Activated T-cell treated with anti-CD3 and anti-CD28 coated beads for 24 hours (primary cell): ENCODE measurements around the gene ARHGAP10.

Source experiments
- DNase-seq: peaks from one replicate; pipeline ENCODE4 v3.0.0-alpha.2; 2020; ENCODE audit warnings: low read depth

The ARHGAP10 gene

DNA sequence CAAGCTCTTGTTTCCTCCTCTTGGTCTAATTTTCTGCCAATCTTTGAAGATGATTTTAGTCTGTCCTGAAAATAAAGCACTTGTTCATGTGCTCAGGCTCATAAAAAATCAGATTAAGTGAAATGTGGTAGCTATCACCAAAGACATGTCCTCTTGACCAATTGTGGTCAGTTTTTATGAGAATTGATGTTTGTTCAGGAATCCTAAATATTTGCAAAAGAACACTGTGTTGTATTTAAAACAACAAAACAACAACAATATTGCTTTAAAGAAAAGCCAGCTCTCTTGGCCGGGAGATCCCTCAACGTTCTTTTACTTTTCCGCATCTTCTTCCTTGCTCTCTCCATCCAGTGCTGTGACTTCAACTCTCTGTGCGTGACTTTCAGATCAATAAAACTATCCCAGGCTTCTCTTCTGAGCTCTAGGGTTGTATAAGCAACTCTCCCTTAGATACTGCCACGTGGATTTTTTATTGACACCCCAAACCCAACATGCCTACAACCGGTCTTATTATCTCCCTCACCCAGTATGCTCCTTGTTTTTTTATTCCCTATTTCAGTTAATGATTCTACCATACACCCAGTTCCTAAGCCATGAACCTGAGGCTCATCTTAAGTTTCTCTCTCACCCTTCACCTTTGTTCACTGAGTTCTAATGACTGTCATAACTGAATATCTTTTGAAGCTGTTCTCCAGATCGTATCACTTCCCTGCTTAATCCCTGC, 309.9 kb downstream of the ARHGAP10 start:
- DNase-seq: no peak

DNA sequence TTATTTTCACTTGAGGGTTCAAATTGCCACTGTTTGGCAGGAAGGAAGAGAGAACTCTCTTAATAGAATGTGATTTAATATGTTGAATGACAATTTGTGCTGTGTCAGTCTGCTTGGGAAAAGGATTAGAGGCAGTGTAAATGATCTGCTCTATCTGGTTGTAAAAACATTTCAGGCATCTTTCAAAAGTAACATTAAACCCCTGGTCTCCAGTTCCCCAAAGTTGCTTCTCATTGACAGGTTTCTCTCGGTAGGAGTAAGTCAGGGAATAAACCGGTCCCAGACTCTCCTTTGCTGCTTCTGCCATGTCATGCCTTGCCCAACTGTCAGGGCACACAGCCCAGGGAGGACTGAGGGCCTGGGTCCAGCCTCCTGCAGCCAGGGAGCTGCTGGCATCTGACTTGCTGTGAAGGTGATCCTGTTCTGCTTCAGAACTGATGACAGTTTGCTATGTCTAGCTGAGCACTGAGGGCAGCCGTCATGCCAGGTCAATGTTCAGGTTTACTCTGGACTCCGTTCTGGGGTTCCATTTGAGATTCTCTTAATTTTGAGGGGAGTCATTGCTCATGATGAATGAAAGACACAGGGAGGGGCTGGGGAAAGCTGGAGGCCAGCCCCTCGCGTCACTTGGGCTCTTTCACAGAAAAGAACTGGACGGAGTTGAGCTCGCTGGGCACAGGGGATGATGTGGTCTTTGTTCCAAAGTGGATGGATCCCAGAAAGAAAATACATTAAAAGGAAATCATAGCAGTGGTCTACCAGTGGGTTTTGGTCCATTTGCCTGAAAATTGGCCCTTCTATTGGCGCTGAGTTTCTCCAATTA, 312.4 kb downstream of the ARHGAP10 start:
- no peak for DNase-seq

DNA sequence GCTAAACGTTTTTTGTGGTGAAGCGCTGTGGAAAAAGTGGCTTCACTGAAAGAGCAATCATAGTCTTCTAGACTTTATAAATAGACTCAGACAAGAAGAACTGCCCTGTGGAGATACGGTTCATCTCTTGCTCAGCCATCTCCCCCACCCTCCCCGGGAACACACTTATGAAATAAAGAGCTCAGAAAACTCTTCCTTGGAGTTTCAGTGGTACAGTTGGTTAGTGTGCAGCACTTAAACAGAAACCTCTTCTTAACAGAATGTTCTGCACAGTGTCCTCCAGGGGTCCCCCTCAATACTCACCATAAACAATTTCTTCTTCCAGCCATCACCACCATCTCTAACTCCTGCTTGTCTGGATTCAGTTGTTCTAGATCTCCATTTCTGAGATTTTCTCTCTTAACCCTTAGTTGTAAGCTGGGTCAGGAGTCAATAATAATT, 313.0 kb downstream of the ARHGAP10 start:
- no peak for DNase-seq

DNA sequence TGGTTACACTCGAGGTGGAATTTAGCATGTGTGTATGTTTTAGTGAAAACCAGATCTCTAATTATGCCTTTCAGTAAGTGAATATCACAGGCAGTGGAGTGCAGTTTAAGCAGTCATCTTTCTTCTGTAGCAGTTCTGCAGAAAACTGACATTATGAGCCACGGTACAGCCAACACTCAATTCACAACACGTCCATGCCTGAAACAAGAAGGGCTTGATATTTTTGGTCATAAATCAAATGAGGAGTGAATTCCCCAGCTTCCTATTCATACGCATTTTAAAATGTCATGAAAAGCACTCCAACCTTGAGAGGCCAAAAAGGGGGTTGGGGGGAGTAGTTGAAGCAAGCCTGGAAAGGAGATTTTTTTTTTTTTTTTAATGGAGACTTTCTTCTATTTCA, 316.7 kb downstream of the ARHGAP10 start:
- no peak for DNase-seq

DNA sequence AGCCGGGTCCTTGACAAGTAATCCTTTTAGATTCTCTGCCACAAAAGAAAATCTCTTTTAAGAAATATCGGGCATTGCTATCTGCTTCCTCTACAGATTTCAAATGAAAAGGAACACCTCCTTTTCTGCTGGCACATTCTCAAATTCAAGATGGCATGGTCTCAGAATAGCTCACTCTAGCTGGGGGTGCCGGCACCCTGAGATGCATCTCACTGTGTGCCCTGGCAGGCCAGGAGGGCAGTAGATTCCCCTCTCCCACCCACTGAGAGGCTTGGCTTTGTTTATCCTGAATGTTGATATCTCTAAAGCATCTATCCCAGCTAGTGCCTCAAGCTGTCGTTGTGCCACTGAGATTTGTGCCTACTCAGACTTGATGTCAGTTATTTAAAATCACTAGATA, 319.5 kb downstream of the ARHGAP10 start:
- DNase-seq: no peak

DNA sequence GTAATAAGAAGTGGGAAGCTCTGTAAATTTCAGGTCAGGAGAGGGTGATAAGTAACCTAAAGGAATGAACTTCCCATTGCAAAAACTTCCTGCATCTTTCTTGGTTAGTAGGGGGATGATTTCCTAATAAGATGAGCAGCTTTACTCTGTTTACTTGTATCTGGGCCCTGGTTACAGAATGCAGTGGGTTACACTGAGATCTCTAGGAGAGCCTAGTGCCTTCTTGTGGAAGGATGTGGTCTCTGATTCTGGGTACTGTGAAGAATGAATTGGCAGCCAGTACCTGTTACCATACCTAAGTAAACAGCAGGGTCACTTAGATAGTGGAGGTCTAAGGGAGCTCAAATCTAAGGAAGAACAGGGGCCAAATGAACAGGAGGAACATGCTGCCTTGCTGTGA, 320.6 kb downstream of the ARHGAP10 start:
- DNase-seq: no peak

DNA sequence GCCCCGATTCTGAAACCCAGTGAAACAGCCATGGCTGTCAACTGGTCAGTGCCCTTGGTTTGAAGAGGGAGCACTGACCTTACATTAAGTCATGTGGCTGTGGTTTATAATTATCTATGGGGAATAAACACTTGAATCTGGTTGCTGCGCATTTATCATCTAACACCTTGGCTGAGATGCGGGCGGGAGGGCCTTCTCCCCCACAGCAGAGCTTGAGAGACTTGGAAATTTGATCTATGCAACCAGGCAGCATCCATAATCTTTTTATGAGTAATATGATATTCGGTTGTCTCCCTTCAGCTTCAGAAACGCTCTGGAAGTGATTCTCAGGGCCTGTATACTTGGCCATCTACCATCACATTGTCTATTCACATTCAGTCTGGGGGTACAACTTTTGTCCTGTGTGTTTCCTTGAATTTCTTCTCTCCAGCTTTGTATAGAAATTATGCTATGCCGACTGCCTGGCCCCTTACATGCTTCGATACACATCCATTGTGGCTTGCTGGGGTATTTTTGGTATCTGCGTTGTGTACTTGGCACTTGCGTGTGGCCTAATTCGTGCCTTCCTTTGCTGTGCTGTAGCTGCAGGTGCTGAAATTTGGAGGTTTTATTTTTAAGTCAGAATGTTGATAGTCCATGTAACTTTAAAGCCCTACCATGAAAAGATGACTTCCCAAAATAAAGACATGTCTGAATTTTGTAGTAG, 321.6 kb downstream of the ARHGAP10 start:
- no peak for DNase-seq

DNA sequence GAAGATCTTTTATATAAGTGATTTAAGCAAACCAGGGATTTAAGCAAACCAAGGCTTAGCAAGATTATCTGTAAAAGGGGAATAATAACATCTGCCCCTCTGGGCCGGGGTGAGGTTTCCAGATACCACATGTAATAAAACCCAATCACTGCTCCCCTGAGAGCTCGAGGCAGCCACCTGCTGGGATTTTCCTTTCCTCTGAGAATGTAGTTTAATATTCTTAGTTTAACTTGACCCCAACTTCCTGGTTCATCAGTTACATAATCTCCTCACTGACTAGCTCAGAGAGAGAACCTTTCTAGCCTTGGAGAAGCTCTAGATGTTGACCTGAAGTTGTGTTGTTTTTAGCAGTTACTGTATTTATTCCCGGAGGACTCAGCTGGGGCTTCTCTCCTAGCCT, 322.4 kb downstream of the ARHGAP10 start:
- DNase-seq: no peak

DNA sequence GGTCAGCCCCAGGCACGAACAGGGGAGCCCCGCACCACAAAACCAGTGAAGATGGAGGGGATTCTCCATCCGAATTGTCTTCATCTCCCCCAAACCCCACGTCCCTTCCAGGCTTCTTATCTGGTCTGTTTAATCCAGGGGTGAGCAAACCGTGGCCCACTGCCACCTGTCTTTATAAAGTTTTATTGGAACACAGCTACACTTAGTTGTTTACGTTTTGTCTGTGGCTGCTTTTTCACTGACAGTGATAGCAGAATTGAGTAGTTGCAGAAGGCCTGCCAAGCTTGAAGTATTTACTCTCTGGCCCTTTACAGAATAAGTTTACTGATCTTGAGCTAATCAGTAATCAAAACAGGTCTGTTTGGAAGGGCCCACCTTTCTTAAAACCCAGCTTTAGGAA, 324.0 kb downstream of the ARHGAP10 start:
- DNase-seq: no peak

DNA sequence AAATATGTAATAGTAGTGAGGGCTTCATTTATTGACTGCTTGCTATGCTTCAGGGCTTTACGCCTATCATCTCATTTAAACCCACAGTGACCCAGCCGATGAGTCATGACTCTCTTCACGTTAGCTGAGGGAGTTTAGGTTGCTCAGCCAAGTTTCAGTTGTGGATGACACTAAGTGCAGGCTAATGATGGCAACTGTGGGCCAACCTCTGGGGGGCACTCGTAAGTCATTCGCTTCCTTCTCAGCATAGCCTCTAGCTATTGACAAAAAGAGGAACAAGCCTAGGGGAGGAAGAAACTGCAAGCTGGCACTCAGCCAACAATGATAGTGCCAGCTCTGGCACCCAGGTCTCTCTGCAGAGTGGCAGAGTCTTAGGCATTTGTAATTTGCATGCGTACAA, 325.0 kb downstream of the ARHGAP10 start:
- DNase-seq: peak; percentile 53

DNA sequence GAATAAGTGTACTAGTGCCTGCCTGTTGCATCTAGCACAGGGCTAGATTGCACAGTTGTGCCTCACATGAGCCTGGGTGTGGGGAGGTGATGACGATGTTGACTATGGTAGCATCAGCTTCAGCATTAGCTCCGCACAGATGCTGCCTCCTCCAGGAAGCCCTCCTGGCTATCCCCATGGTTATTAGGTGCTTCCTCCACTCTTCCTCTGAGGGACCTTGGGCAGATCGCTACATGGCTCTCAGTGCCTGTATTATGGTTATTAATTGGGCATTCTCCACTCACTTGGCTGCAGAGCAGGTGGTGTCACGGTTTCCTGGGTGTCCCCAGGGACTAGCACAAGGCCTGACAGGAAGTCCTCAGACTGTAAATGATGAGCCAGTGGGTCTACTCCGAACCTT, 325.6 kb downstream of the ARHGAP10 start:
- no peak for DNase-seq

DNA sequence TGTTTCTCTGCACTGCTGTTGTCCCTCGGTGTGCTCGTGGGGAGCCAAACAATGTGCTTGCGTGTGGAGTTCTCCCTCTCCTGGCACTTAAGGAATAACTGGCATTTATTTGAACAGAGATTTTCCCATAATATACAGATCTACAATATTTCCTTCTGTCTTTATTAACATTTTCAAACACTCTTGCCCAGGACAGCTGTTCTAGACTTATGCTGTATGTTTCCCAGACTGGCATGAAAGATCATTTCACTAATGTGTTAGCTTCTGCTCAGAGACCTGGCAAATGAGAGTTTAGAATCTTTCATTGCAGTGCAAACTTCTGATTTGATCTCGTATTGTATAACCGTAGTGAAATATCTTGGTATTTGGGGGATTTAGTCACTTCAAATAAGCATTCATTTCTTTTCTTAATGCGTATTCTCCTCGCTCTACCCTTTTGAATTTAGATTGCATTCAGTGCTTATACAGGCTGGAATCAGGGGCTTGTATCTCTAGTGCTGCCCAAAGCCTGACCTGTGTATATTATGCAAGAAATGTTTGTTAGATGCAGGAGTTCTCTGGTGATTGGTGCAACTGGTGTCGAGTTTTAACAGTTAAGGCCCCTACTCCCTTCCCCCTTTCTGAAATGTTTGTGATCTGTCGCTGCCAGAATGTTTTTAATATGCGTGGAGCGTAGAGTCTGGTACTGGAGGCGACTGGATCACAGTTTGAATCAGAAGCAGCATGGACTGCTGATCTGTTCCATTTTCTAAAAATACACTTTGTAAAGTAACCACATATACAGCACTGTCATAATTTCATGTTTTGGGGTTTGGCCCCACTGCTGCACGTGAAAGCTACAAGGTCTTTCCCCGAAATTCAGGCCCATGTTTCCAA, 326.3 kb downstream of the ARHGAP10 start:
- DNase-seq: no peak

DNA sequence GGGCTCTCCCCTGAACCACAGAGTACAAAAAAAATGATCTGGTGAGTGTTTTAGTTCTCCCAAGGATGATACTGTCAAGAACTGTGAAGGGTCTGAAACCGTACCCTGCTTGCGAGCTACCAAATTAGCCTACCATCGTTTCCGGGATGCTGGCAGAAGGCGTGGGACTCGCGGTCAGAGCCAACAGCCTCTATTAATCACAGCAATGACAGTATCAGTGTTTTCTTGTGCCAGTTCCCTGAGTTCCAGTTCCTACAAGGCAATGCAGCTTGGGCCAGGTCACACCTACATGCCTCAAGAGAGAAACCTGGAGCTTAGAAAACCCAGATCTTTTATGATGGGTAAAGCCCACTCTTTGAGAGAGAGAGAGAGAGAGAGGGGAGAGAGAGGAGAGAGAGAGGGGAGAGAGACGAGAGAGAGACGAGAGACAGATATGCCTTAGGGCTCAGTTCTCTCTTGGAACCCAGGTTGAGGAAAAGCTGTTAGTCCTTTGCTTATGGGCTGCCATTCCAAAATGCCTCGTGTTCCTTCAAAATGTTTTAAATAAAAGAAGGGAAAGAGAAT, 327.8 kb downstream of the ARHGAP10 start:
- no peak for DNase-seq

DNA sequence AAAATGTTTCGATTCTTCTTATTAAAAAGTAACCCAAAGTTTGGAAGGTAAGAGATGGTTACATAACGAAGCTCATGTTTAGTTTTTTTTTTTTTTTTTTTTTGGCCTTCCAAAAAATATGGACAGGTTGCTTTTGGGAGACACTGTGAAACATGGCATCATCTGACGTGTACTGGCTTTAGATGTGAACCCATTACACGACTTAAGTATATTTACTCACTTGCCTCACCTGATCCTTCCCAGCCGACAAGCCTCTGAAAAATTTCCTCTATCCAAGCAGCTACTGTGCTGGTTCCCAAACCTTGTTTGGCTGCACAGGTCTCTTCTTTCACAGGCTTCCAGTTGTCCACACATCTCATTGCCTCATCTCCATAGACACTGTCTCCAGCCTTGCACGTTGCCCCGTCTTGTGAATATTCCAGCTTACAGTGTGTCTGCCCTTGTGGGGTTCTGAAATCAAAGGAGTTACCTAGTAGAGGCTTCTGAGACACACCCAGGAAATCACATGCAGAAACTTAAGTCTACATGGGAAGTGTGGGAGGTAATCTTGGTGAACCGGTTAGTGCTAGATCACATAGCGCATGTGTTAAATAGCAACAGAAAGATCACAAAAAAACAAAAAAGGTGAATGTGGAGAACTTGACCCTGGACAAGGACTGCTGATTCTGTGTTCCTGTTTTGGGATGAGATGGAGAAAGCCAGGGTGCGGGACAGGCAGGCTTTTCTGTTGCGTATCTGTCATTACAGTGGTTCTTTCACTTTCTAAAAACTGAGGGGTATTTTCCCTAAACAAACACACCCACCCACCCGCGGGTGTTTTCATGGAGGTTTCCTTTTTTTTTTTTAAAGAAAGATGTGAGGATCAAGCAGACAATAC, 328.6 kb downstream of the ARHGAP10 start:
- DNase-seq: peak; percentile 5

DNA sequence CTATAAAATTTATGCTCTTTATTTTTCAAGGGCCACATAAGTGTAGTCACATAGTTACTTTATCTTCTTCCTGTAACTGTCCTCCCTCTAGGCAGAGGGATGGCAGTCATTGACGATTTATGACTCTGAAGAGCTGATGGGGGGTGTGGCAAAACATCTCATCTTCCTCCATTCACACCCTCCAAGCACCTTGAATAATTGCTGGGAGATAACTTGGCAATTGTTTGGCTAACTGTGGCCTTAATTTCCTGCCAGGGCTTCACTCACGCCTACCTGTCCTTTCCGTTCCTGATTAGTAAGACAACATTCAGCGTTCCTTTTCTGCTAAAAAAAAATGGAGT, 329.2 kb downstream of the ARHGAP10 start:
- DNase-seq: no peak

DNA sequence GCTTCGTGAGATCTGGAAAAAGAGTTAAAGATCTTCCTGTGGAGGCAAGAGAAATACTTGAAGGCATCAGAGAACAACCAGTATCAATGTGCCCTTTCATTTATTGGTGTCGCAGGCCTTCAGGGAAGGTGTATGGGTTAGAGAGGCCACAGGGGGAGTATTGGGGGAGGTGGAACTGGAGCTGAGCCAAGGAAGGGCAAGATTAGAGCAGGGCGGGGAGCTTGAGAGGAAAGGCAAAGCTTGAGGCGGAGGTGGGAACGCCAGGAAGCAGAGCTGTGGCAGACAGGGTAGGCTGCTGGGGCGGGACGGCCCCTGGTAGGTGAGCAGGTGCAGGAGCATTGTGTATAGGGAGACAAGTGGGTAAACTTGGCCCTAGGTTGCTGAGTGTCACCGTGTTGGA, 329.9 kb downstream of the ARHGAP10 start:
- no peak for DNase-seq

DNA sequence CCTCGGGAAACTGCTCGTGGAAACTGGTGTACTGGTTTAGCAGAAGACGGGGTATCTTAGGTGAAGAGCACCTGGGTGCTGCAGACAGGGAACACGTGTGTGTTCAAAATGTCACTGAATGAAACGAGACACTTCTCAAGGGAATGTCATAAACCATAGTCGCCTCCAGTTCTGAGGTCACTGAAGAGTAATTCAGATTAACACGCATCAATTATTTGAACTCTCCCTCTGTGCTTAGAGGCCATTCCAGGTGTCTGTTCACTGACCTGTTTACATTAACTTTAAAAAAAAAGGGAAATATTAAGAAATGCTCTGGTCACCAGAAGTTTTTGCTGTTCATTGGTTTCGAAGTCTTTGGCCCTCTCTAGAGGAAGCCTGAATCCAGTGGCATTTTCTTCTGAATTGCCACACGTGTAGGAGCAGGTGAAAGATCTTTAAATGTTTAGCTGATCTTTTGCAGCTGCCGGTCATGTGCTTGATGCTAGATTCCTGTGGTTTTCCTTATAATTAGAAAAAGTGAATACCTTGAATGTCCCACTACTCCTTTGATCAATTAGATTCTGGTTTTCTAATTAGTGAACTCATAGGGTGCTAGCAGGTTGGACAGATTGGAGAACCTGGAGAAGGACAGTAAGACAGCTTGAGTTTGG, 330.5 kb downstream of the ARHGAP10 start:
- no peak for DNase-seq

DNA sequence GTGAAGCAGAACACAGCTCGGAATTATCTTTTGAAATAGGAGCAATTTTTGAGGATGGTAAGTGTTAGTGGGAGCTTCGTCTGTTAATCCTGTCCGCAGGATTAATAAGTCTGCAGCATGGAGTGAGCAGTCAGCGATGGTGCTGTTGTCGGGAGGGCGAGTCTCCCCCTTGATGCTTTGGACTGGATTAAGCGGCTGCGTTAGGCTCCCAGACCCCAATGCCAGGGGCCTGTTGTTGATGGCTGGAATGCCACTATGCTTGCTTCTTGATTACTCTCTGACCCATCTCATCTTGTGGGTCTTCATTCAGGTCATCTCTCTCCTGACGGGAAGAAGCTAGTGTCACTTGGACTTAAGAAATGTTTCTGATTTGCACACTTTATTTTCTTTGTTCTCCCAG, 332.6 kb downstream of the ARHGAP10 start:
- no peak for DNase-seq

DNA sequence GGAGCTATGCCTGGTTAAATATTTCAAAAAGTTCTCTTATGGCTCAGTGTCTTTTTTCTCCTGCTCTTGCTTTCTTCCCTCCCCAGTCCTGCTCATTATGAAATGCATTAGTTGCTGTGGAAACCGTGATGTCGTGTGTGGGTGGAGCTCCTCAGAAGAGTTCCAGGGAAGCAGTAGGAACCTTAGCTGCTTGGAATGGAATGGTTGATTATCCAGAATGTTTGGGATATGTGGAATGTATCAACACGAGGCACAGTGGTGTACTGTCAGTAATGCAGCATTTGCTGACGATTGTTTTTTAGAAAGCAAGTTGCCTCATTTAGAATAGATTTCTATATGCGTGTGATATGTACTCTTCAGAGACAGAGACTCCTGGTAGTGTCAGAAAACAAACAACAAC, 333.2 kb downstream of the ARHGAP10 start:
- DNase-seq: no peak

DNA sequence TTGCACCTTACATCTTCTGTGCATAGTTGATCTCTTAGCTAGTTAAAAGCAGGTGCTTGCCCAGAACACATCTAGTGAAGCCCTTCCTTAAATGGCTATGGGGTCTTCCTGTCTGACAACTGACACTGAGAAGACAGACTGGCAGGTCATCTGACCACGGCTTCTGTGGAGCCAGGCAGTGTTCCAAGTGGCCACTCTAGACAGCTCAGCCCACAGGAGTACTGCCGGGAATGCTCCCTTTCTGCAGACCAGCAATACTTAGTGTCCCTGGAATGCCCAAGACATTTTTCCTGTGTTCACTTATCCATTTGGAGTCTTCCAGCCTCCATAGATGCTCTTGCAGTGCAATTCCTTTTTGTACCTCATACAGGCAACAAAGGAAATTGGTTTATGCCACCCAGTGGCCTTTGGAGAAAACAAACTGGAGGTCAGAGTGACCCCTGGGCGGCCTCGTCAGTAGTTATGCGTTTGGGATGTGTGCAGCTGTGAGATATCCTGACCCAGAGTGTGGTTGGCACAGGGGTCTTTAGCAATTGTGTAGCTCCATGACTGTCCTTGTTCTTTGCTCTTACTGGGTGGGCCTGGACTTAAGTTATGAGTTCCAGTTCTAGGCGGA, 335.5 kb downstream of the ARHGAP10 start:
- DNase-seq: no peak
